HCT116 (cell line): ENCODE measurements around the gene RAB37. TPM values are rescaled to one million over a fixed set of nuclear protein-coding genes. Genes with fewer than 3 reads are reported as not detected.

ENCODE experiments used
- ATAC-seq: fragments of 200-7000 bp; cut with Tn5 transposase; 2 replicates; pipeline ENCODE4 v1.9.1; 2020; ENCODE audit warnings: mild to moderate bottlenecking, moderate library complexity
- BruUV-seq: library from RNA; stranded (reverse); fragments of 400-500 nt; replicated peaks from 2 replicates; lab custom pipeline; 2021; lab: Mats Ljungman, UMichigan
- CTCF ChIA-PET: fragments of 300-600 bp; sonication (Branson Sonifier 250); formaldehyde crosslinking; loops from one replicate; lab custom pipeline; 2021; ENCODE audit warnings: antibody characterized with exemption; lab: Charles Lee
- POLR2A ChIA-PET: fragments of 300-600, 350-600 bp; sonication (Branson Sonifier 250); formaldehyde crosslinking; loops from one replicate; lab custom pipeline; 2021; ENCODE audit warnings: antibody characterized with exemption; lab: Charles Lee
- RAD21 ChIA-PET, 2 experiments: fragments of 300-600 bp; sonication (Branson Sonifier 250); formaldehyde crosslinking; loops; one replicate each; lab custom pipeline; 2023; ENCODE audit warnings: low total read pairs in 2 of 2; ENCODE audit not compliant: uncharacterized antibody in 2 of 2, unreplicated experiment in 2 of 2, low non-redundant PET in 1 of 2; lab: Charles Lee
- DNase-seq: peaks from one replicate; pipeline ENCODE4 v3.0.0-alpha.2; 2010; ENCODE audit warnings: low read depth, low spot score
- H2AFZ ChIP-seq: fragments of 200-600 bp; shearing (Covaris generic), sonication (generic); 2 replicates; pipeline ENCODE4 v1.6.1; 2017; ENCODE audit warnings: low read depth, mixed run types, mixed read lengths, antibody characterized with exemption, low read length; ENCODE audit not compliant: poor library complexity, severe bottlenecking
- H3K27ac ChIP-seq: 2 replicates; pipeline ENCODE4 v1.5.1; 2012; ENCODE audit warnings: low read depth, low read length
- H3K27me3 ChIP-seq: fragments of 200-600 bp; sonication (generic); 2 replicates; pipeline ENCODE4 v1.6.1; 2016; ENCODE audit warnings: mixed run types, low read length, mixed read lengths; ENCODE audit not compliant: insufficient read depth
- H3K36me3 ChIP-seq, 2 experiments: fragments of 200-500 bp in 1 of 2; fragments of 200-600 bp in 1 of 2; sonication (Bioruptor generic) in 1 of 2; sonication (generic) in 1 of 2; 2 replicates each; pipeline versions ENCODE4 v1.5.1 to v1.6.1; 2014 to 2016; ENCODE audit warnings: low read length in 2 of 2, inconsistent platforms in 1 of 2, mixed read lengths in 1 of 2, mixed run types in 1 of 2; ENCODE audit not compliant: insufficient read depth in 2 of 2, control insufficient read depth in 1 of 2
- H3K4me1 ChIP-seq, 2 experiments: fragments of 200-600 bp in 1 of 2; sonication (generic) in 1 of 2; 2 replicates each; pipeline versions ENCODE4 v1.5.1 to v1.6.1; 2012 to 2017; ENCODE audit warnings: low read length in 2 of 2, inconsistent platforms in 1 of 2, mild to moderate bottlenecking in 1 of 2, mixed read lengths in 1 of 2, mixed run types in 1 of 2, moderate library complexity in 1 of 2; ENCODE audit not compliant: insufficient read depth in 2 of 2, control insufficient read depth in 1 of 2
- H3K4me2 ChIP-seq: fragments of 200-600 bp; sonication (generic); 2 replicates; pipeline ENCODE4 v1.6.1; 2017; ENCODE audit warnings: mixed run types, low read length, mixed read lengths
- H3K4me3 ChIP-seq, 2 experiments: fragments of 200-600 bp in 1 of 2; sonication (generic) in 1 of 2; replicated peaks in 1 of 2; 2 replicates each; pipeline ENCODE4 v1.5.1; 2011 to 2016; ENCODE audit warnings: low read length in 2 of 2, control low read depth in 1 of 2, low read depth in 1 of 2, mild to moderate bottlenecking in 1 of 2, mixed read lengths in 1 of 2, mixed run types in 1 of 2
- H3K79me2 ChIP-seq: fragments of 200-600 bp; sonication (generic); 2 replicates; pipeline ENCODE4 v1.6.1; 2017; ENCODE audit warnings: mild to moderate bottlenecking, mixed run types, low read length, moderate library complexity, mixed read lengths; ENCODE audit not compliant: insufficient read depth
- H3K9ac ChIP-seq: fragments of 200-600 bp; sonication (generic); 2 replicates; pipeline ENCODE4 v1.6.1; 2016; ENCODE audit warnings: low read length, mixed read lengths
- H3K9me2 ChIP-seq: fragments of 200-600 bp; sonication (generic), shearing (Covaris generic); 2 replicates; pipeline ENCODE4 v1.6.1; 2017; ENCODE audit warnings: mixed run types, mild to moderate bottlenecking, moderate library complexity; ENCODE audit not compliant: insufficient read depth
- H3K9me3 ChIP-seq, 2 experiments: fragments of 200-500 bp in 1 of 2; fragments of 200-600 bp in 1 of 2; sonication (Bioruptor generic) in 1 of 2; sonication (generic) in 1 of 2; 2 replicates each; pipeline ENCODE4 v1.6.1; 2014 to 2017; ENCODE audit warnings: low read length in 2 of 2, mixed read lengths in 2 of 2, inconsistent platforms in 1 of 2, low read depth in 1 of 2, mild to moderate bottlenecking in 1 of 2, mixed run types in 1 of 2, moderate library complexity in 1 of 2; ENCODE audit not compliant: control insufficient read depth in 1 of 2, insufficient read depth in 1 of 2
- H4K20me1 ChIP-seq: fragments of 200-600 bp; sonication (generic), shearing (Covaris generic); 2 replicates; pipeline ENCODE4 v1.6.1; 2017; ENCODE audit warnings: mixed run types, mild to moderate bottlenecking, moderate library complexity; ENCODE audit not compliant: insufficient read depth
- CBX3 ChIP-seq: IDR thresholded peaks from 2 replicates; pipeline ENCODE4 v1.6.1; 2012; ENCODE audit warnings: low read depth
- ELF1 ChIP-seq: IDR thresholded peaks from 2 replicates; pipeline ENCODE4 v1.6.1; 2012; ENCODE audit warnings: low read depth, borderline replicate concordance
- EZH2 ChIP-seq: fragments of 200-600 bp; sonication (generic); IDR thresholded peaks from 2 replicates; pipeline ENCODE4 v1.6.1; 2017; ENCODE audit warnings: antibody characterized with exemption, mixed run types
- JUND ChIP-seq: IDR thresholded peaks from 2 replicates; pipeline ENCODE4 v1.6.1; 2012
- POLR2A ChIP-seq: IDR thresholded peaks from 2 replicates; pipeline ENCODE4 v1.7.0; 2011; ENCODE audit warnings: borderline replicate concordance; ENCODE audit not compliant: insufficient read depth, insufficient read length; ENCODE audit errors: extremely low read depth
- POLR2AphosphoS5 ChIP-seq: IDR thresholded peaks from 2 replicates; pipeline ENCODE4 v1.6.1; 2011; ENCODE audit warnings: mild to moderate bottlenecking, low read depth, low read length, moderate library complexity
- RAD21 ChIP-seq: IDR thresholded peaks from 2 replicates; pipeline ENCODE4 v1.6.1; 2012; ENCODE audit warnings: low read depth, mild to moderate bottlenecking
- SIN3A ChIP-seq: IDR thresholded peaks from 2 replicates; pipeline ENCODE4 v1.6.1; 2012; ENCODE audit warnings: low read depth
- SP1 ChIP-seq: IDR thresholded peaks from 2 replicates; pipeline ENCODE4 v1.6.1; 2012; ENCODE audit warnings: low read depth
- TCF7L2 ChIP-seq: IDR thresholded peaks from 2 replicates; pipeline ENCODE4 v1.7.0; 2011; ENCODE audit warnings: borderline replicate concordance, inconsistent platforms; ENCODE audit not compliant: insufficient read depth, insufficient read length; ENCODE audit errors: extremely low read depth
- YY1 ChIP-seq: IDR thresholded peaks from 2 replicates; pipeline ENCODE4 v1.6.1; 2011; ENCODE audit warnings: low read length, low read depth, moderate library complexity, mild to moderate bottlenecking; ENCODE audit not compliant: insufficient replicate concordance; ENCODE audit errors: extremely low read depth
- ZBTB33 ChIP-seq: IDR thresholded peaks from 2 replicates; pipeline ENCODE4 v1.6.1; 2011; ENCODE audit warnings: mild to moderate bottlenecking, low read length, moderate library complexity; ENCODE audit not compliant: insufficient replicate concordance; ENCODE audit errors: extremely low read depth
- ZFX ChIP-seq: fragments of 450-650 bp; IDR thresholded peaks from 2 replicates; pipeline ENCODE4 v1.6.1; 2017
- intact Hi-C: fragments of 100-400 bp; cut with micrococcal nuclease; formaldehyde crosslinking; loops from 2 replicates; pipeline ENCODE4 v1.10.0; 2022
- total RNA-seq: library from RNA; stranded (reverse); gene quantifications from one replicate; pipeline ENCODE4 v1.2.1, GENCODE V29; 2021; ENCODE audit not compliant: unreplicated experiment
- TF ChIP-seq, protein P1 (sequence below): IDR thresholded peaks from 2 replicates; pipeline ENCODE4 v1.6.1; 2012

The RAB37 gene
- total RNA-seq, 1 experiment from 2014 or later = 8.2 TPM

DNA sequence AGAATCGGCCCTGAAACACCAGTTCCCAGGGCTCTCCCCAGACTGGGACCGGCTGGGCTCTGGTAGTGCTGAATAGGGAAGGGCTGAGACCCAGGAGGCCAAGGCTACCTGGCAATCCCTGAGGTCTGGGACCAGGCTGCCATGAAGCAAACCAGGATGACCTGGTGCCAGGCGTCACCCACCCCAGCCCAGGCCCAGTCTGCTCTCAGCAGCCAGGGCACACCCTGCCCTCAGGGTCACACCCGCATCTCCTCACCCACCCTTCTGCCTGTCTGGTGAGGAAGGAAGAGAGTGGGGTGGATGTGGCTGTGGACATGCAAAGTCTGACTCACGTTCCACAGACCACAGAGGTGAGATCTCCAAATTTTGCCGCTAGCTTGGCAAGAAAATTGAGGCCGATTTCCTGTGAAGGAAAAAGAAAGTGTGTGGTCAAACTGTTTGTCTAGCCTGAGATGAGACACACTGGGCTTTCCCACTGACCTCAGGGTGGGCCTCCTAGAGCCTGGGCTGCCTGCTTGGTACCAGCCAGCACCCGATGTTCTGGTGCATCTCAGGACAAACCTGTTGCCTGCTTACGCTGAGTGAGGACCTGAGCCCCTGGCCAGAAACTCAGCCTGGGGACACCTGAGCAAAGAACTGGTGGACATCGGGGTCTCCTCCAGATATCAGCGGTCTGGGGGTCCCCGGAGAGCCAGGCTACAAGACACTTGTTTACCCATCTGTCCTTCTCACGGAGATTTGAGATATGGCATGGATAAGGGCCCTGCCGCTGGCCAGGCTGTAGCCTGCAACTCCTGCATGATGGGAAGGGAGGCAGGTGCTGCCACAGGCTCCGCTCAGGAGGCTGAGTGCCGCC is 6.3 kb upstream of the RAB37 start:
- Histone ChIP-seq H3K79me2 (no peaks in the 10 kb centered on the region), H2AFZ (no peak overlapping the region), H3K9ac (no peak overlapping the region), H3K27me3 (no peaks in the 10 kb centered on the region), H3K4me2 (no peak overlapping the region), H3K9me2 (no peaks in the 10 kb centered on the region), H3K36me3 (no peaks in the 10 kb centered on the region), H4K20me1 (no peaks in the 10 kb centered on the region), H3K9me3 (peaks cover 0 to 5% of the 10 kb centered on the region in 2 experiments; a peak in 1 of 4 replicates), H3K4me3 (no peak overlapping the region), H3K27ac (no peak overlapping the region), H3K4me1 (no peaks in the 10 kb centered on the region; a peak in 1 of 4 replicates)
- no TSS peak for BruUV-seq
- DNase-seq (no peak), ATAC-seq (no peak)
- POLR2A ChIA-PET = no interaction called here
- no peak for TF ChIP-seq TCF7L2
- no peak for TF ChIP-seq JUND
- TF ChIP-seq, protein P1, sequence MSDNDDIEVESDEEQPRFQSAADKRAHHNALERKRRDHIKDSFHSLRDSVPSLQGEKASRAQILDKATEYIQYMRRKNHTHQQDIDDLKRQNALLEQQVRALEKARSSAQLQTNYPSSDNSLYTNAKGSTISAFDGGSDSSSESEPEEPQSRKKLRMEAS = no peak
- TF ChIP-seq ZFX = no peak
- TF ChIP-seq SIN3A = no peak
- no peak for TF ChIP-seq YY1
- TF ChIP-seq RAD21 = no peak
- TF ChIP-seq CBX3 = no peak
- TF ChIP-seq ELF1 = no peak
- TF ChIP-seq EZH2 = no peak
- TF ChIP-seq ZBTB33 = no peak
- no peak for TF ChIP-seq POLR2A
- TF ChIP-seq POLR2AphosphoS5 = no peak
- TF ChIP-seq SP1 = no peak
- intact Hi-C loops = no loop called here
- RAD21 ChIA-PET = no interaction called here
- CTCF ChIA-PET = no interaction called here
